Measurements from ENCODE around the gene UGDH. TPM values are rescaled to one million over a fixed set of nuclear protein-coding genes. Genes with fewer than 3 reads are reported as not detected.

UGDH gene
- total and polyA plus RNA-seq, 2 of the 13 experiments (the other 11 are each of a cell fraction or from before 2014, with no cell fraction given): 99.0 to 384 TPM

GRCh38 chr4:39527296-39528060 is at the start of gene UGDH (continued):
- TF ChIP-seq ZNF703 (CRISPR knock-in tag; IDR thresholded peaks at IDR 0.05; ENCODE audit: borderline replicate concordance) (peak; percentile 89), ZFYVE20 (CRISPR knock-in tag; IDR thresholded peaks at IDR 0.05; ENCODE audit: borderline replicate concordance, low read depth) (0 out of 2 replicates have a peak, but pooled peaks have one; percentile 62), HMGXB4 (CRISPR knock-in tag; IDR thresholded peaks at IDR 0.05; ENCODE audit: borderline replicate concordance in 1 of 2, low read depth in 1 of 2) (peak; percentile 66 to 77), NCOA1 (CRISPR knock-in tag; IDR thresholded peaks at IDR 0.05) (peak; percentile 81; the same call in 1 of the 2 replicates), ZNF775 (CRISPR knock-in tag; IDR thresholded peaks at IDR 0.05; ENCODE audit: borderline replicate concordance) (0 out of 2 replicates have a peak, but pooled peaks have one; percentile 40), ZNF670 (CRISPR knock-in tag; IDR thresholded peaks at IDR 0.05; ENCODE audit: borderline replicate concordance) (peak; percentile 96), PRDM4 (CRISPR knock-in tag; IDR thresholded peaks at IDR 0.05; ENCODE audit: borderline replicate concordance) (peak; percentile 57; the same call in 1 of the 2 replicates), NR3C1 (CRISPR knock-in tag; IDR thresholded peaks at IDR 0.05) (no peak), ZXDC (CRISPR knock-in tag; IDR thresholded peaks at IDR 0.05) (peak; percentile 89), DZIP1 (CRISPR knock-in tag; IDR thresholded peaks at IDR 0.05) (no peak), BRCA1 (CRISPR knock-in tag; IDR thresholded peaks at IDR 0.05) (0 out of 2 replicates have a peak, but pooled peaks have one; percentile 5), ZNF740 (CRISPR knock-in tag; IDR thresholded peaks at IDR 0.05) (peak; percentile 23; the same call in 1 of the 2 replicates), GMEB2 (CRISPR knock-in tag; IDR thresholded peaks at IDR 0.05; ENCODE audit: low read depth) (peak; percentile 86), MAFF (IDR thresholded peaks at IDR 0.05; ENCODE audit: low read depth, low read length) (no peak), HMGA1 (CRISPR knock-in tag; conservative IDR thresholded peaks at IDR 0.05) (no peak)
